ENCODE measurements around the gene CCDC188.

Gene CCDC188

DNA sequence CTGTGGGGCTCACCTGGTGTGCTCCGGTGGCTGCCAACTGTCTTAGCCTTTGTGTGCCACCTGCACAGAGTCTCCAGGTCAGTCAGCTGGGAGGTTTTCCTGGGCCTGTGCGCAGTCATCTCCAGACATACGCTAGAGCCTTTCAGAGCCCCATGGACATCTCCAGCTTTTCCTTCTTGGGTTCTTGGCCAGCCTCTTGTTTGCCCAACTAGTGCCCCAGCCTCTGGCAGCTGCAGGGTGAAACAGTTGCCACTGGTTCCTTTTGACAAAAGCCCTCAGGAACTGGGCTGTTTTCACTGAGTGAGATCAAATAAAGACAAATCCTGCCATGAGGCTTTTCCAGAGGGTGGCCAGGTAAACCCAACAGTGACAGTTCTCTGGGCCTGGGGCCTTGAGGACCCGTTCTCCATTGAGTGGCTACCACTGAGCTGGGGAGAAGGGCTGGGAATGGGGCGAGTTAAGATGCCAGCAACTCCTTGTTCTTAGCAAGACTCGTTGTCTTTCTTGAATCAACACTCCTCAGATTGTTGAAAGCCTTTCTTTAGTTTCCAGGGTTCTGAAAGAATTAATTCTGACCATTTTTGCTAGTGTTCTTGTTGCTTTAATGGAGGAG lies 51.6 kb downstream of the CCDC188 start:
- no peak for DNase-seq (ENCODE audit: low read depth)
- no peak overlapping the region for H3K4me3 ChIP-seq (ENCODE audit: low read depth, low read length)
- TF ChIP-seq, protein P1, sequence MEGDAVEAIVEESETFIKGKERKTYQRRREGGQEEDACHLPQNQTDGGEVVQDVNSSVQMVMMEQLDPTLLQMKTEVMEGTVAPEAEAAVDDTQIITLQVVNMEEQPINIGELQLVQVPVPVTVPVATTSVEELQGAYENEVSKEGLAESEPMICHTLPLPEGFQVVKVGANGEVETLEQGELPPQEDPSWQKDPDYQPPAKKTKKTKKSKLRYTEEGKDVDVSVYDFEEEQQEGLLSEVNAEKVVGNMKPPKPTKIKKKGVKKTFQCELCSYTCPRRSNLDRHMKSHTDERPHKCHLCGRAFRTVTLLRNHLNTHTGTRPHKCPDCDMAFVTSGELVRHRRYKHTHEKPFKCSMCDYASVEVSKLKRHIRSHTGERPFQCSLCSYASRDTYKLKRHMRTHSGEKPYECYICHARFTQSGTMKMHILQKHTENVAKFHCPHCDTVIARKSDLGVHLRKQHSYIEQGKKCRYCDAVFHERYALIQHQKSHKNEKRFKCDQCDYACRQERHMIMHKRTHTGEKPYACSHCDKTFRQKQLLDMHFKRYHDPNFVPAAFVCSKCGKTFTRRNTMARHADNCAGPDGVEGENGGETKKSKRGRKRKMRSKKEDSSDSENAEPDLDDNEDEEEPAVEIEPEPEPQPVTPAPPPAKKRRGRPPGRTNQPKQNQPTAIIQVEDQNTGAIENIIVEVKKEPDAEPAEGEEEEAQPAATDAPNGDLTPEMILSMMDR (IDR thresholded peaks at IDR 0.05; ENCODE audit: low read depth, low read length) = no peak
- TF ChIP-seq POLR2A (IDR thresholded peaks at IDR 0.05; ENCODE audit: extremely low read depth, insufficient read length) = no peak
- TF ChIP-seq, protein P2, sequence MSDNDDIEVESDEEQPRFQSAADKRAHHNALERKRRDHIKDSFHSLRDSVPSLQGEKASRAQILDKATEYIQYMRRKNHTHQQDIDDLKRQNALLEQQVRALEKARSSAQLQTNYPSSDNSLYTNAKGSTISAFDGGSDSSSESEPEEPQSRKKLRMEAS (IDR thresholded peaks at IDR 0.05; ENCODE audit: low read depth, low read length) = no peak
